Peyer's patch (tissue), 4 donors: ENCODE results near the gene KLHL29. TPM values are rescaled to one million over a fixed set of nuclear protein-coding genes. Genes with fewer than 3 reads are reported as not detected.

Experiments used
- DNase-seq, 3 donors: peaks; one replicate each; pipeline ENCODE4 v3.0.0-alpha.2; 2017 to 2019
- H3K27ac ChIP-seq, 4 donors: fragments of 200-600 bp; sonication (generic); one replicate each; pipeline ENCODE4 v1.5.1; 2016 to 2019
- H3K27me3 ChIP-seq, 2 donors: fragments of 200-600 bp; sonication (generic); one replicate each; pipeline ENCODE4 v1.5.1; 2019
- H3K36me3 ChIP-seq, 3 donors: fragments of 200-600 bp; sonication (generic); one replicate each; pipeline ENCODE4 v1.5.1; 2016 to 2019
- H3K4me1 ChIP-seq, 4 donors: fragments of 200-600 bp; sonication (generic); one replicate each; pipeline ENCODE4 v1.5.1; 2016 to 2019
- H3K4me3 ChIP-seq, 4 donors: fragments of 200-600 bp; sonication (generic); 1 replicate in 3 of 4; 2 replicates in 1 of 4; pipeline ENCODE4 v1.5.1; 2016 to 2019; ENCODE audit warnings: mild to moderate bottlenecking in 1 of 4
- H3K9me3 ChIP-seq, 4 donors: fragments of 200-600 bp; sonication (generic); one replicate each; pipeline ENCODE4 v1.5.1; 2016 to 2019; ENCODE audit warnings: mild to moderate bottlenecking in 1 of 4
- POLR2A ChIP-seq, 2 donors: fragments of 450-650 bp; IDR thresholded peaks; one replicate each; pipeline ENCODE4 v1.5.1; 2017; ENCODE audit warnings: antibody characterized with exemption in 2 of 2, mild to moderate bottlenecking in 2 of 2, moderate library complexity in 2 of 2
- total RNA-seq, 4 donors: library from RNA; depleted of rRNA; stranded (reverse); fragments of >200 nt; gene quantifications; one replicate each; pipeline ENCODE4 v1.1.0, GENCODE V29; 2016
- TF ChIP-seq, protein P1 (sequence below), 6 experiments: fragments of 450-650 bp in 4 of 6; fragments of 200-600 bp in 2 of 6; sonication (generic) in 1 of 6; IDR thresholded peaks; one replicate each; pipeline ENCODE4 v1.5.1; 2017 to 2019; ENCODE audit warnings: antibody characterized with exemption in 6 of 6, mild to moderate bottlenecking in 3 of 6, moderate library complexity in 1 of 6

Gene KLHL29
- total RNA-seq, 4 donors from 2014 or later = 1.1 to 18.2 (median 5.0) TPM

GRCh38 chr2:23757686-23758433, 372.9 kb downstream of the KLHL29 start:
- H3K36me3 ChIP-seq = peaks cover 0 to 32% (median 0%) of the 10 kb centered on the region in 3 donors

More at GRCh38 chr2:23757686-23758433, 372.9 kb downstream of the KLHL29 start:
- no peaks in the 10 kb centered on the region for H3K9me3 ChIP-seq
- no peak for TF ChIP-seq POLR2A (IDR thresholded peaks at IDR 0.05)
- TF ChIP-seq, protein P1, sequence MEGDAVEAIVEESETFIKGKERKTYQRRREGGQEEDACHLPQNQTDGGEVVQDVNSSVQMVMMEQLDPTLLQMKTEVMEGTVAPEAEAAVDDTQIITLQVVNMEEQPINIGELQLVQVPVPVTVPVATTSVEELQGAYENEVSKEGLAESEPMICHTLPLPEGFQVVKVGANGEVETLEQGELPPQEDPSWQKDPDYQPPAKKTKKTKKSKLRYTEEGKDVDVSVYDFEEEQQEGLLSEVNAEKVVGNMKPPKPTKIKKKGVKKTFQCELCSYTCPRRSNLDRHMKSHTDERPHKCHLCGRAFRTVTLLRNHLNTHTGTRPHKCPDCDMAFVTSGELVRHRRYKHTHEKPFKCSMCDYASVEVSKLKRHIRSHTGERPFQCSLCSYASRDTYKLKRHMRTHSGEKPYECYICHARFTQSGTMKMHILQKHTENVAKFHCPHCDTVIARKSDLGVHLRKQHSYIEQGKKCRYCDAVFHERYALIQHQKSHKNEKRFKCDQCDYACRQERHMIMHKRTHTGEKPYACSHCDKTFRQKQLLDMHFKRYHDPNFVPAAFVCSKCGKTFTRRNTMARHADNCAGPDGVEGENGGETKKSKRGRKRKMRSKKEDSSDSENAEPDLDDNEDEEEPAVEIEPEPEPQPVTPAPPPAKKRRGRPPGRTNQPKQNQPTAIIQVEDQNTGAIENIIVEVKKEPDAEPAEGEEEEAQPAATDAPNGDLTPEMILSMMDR (IDR thresholded peaks at IDR 0.05) = peak in 1 of 6 experiments; percentile 3
- H3K27ac ChIP-seq = no peak overlapping the region
- H3K4me3 ChIP-seq = no peak overlapping the region
- H3K27me3 ChIP-seq = no peaks in the 10 kb centered on the region
- peak in 1 of 3 donors; percentile 66 for DNase-seq
- no peaks in the 10 kb centered on the region for H3K4me1 ChIP-seq
